ENCODE measurements around the gene NRCAM. TPM values are rescaled to one million over a fixed set of nuclear protein-coding genes. Genes with fewer than 3 reads are reported as not detected.

NRCAM gene
- total and polyA plus RNA-seq, 2 of the 8 experiments (the other 6 are each of a cell fraction or from before 2014, with no cell fraction given): 2.7 to 3.8 TPM

DNA sequence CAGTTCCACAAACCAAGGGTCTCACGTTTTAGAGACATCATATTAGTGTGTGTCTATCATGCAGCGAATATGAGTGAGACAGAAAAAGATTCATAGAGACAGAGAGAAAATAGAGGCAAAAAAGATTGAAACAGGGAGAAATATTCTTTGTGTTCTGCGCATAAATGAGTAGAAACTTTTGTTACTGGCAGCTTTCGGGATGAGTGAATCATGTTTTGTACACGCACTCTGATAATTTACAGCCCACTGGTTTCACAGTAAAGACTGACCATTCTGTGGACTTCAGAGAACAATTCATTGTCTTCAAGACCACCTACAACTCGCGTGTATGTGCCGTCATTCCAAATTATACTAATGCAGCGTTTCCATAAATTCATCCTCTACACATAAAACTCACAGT is 60.2 kb downstream of the NRCAM start:
- no peak overlapping the region for H2BK12ac ChIP-seq (ENCODE audit: low read depth, low read length)

More for the DNA sequence above, 60.2 kb downstream of the NRCAM start:
- Histone ChIP-seq H2BK15ac (ENCODE audit: low read length) (no peak overlapping the region), H3K79me2 (ENCODE audit: control insufficient read depth in 1 of 2, insufficient read depth in 2 of 2, low read length in 2 of 2) (no peaks in the 10 kb centered on the region), H3K18ac (ENCODE audit: extremely low read depth, low read length) (no peak overlapping the region), H3K4me3 (ENCODE audit: extremely low read depth in 1 of 4, insufficient read depth in 2 of 4, low read depth in 3 of 4, low read length in 4 of 4) (no peak overlapping the region), H2AFZ (ENCODE audit: low read length) (no peak overlapping the region), H2BK20ac (ENCODE audit: low read length) (no peak overlapping the region), H2BK5ac (ENCODE audit: low read depth, low read length) (no peak overlapping the region), H3K4ac (replicated peaks; ENCODE audit: insufficient read length, low read depth, low read length) (no peak overlapping the region), H3K23ac (ENCODE audit: insufficient read length) (no peak overlapping the region), H3K9ac (replicated peaks in 1 of 4; ENCODE audit: extremely low read depth in 1 of 4, low read depth in 3 of 4, low read length in 3 of 4) (no peak overlapping the region), H3K23me2 (ENCODE audit: low read depth, low read length) (no peaks in the 10 kb centered on the region; the same call in 1 of the 2 replicates), H2BK120ac (replicated peaks; ENCODE audit: low read depth, low read length) (no peak overlapping the region), H3K56ac (replicated peaks; ENCODE audit: insufficient read length, low read depth, low read length) (no peak overlapping the region), H3K4me2 (ENCODE audit: insufficient read depth in 1 of 2, low read depth in 2 of 2, low read length in 2 of 2) (no peak overlapping the region), H4K20me1 (replicated peaks in 1 of 2; ENCODE audit: control insufficient read depth in 1 of 2, insufficient read depth in 2 of 2, low read length in 2 of 2) (no peaks in the 10 kb centered on the region), H3K4me1 (replicated peaks in 1 of 4; ENCODE audit: control insufficient read depth in 3 of 4, insufficient read depth in 4 of 4, low read length in 3 of 4) (peaks cover 0 to 3% (median 0%) of the 10 kb centered on the region in 4 experiments; a peak in 2 of 7 replicates), H4K8ac (ENCODE audit: extremely low read depth, insufficient read depth, low read length) (no peak overlapping the region), H4K91ac (replicated peaks; ENCODE audit: insufficient read length, low read length) (no peak overlapping the region), H3K36me3 (ENCODE audit: control insufficient read depth in 2 of 4, insufficient read depth in 4 of 4, low read length in 3 of 4) (no peaks in the 10 kb centered on the region), H4K5ac (ENCODE audit: insufficient read length, low read depth, low read length) (no peak overlapping the region), H3K9me3 (ENCODE audit: insufficient read depth in 2 of 2, low read depth in 1 of 2, low read length in 1 of 2) (0 out of 4 replicates have a peak, but pooled peaks cover 0 to 2% of the 10 kb centered on the region in 2 experiments), H3K79me1 (ENCODE audit: low read depth, low read length) (no peaks in the 10 kb centered on the region), H3K14ac (ENCODE audit: insufficient read length) (no peak overlapping the region), H2AK5ac (ENCODE audit: low read depth, low read length) (no peak overlapping the region), H3K27me3 (replicated peaks in 1 of 4; ENCODE audit: control insufficient read depth in 3 of 4, extremely low read depth in 1 of 4, insufficient read depth in 3 of 4, low read length in 3 of 4) (no peaks in the 10 kb centered on the region), H3K27ac (ENCODE audit: low read depth, low read length) (no peak overlapping the region)
- ChIA-PET POLR2A (ENCODE audit: partially characterized antibody) (no interaction called here), CTCF (ENCODE audit: partially characterized antibody) (no interaction called here)
- DNase-seq (ENCODE audit: low read depth in 1 of 2, low spot score in 2 of 2) (no peak), FAIRE-seq (no peak)
- 89% methylated on average over 9 of the region's 9 CpGs; no CpG with 5 or more reads in 1 of the 2 experiments for WGBS, 2 experiments (ENCODE audit: extremely low coverage in 1 of 2, insufficient coverage in 1 of 2, insufficient read length in 1 of 2, insufficient replicate concordance in 2 of 2, low coverage in 1 of 2, low lambda C conversion rate in 2 of 2, missing lambda C conversion rate in 1 of 2)
- TF ChIP-seq BACH1 (IDR thresholded peaks at IDR 0.05; ENCODE audit: low read length) (no peak), PHF8 (conservative IDR thresholded peaks at IDR 0.05; ENCODE audit: low read depth, low read length) (no peak), JUN (IDR thresholded peaks at IDR 0.05; ENCODE audit: low read depth, low read length) (no peak), BCL11A (IDR thresholded peaks at IDR 0.05; ENCODE audit: low read depth in 2 of 2, low read length in 2 of 2) (no peak), SIN3A (conservative IDR thresholded peaks at IDR 0.05 in 1 of 2, IDR thresholded peaks at IDR 0.05 in 1 of 2; ENCODE audit: low read depth in 1 of 2, low read length in 2 of 2) (no peak), SIX5 (IDR thresholded peaks at IDR 0.05; ENCODE audit: low read depth, low read length) (no peak), TCF12 (IDR thresholded peaks at IDR 0.05; ENCODE audit: low read depth, low read length) (no peak), JUND (IDR thresholded peaks at IDR 0.05; ENCODE audit: low read length) (no peak), SP4 (IDR thresholded peaks at IDR 0.05; ENCODE audit: low read length) (no peak), TAF1 (IDR thresholded peaks at IDR 0.05; ENCODE audit: low read depth, low read length) (no peak), RNF2 (IDR thresholded peaks at IDR 0.05; ENCODE audit: borderline replicate concordance, low read depth, low read length, missing control alignments, poor library complexity, severe bottlenecking) (no peak)

Data from H1 (cell line).